ENCODE results near the gene RASA3.
"Not testable (repeated sequence)": the region's sequence is repeated elsewhere in the genome, so short reads cannot be mapped to it uniquely, and the experiment has no call there.

DNA sequence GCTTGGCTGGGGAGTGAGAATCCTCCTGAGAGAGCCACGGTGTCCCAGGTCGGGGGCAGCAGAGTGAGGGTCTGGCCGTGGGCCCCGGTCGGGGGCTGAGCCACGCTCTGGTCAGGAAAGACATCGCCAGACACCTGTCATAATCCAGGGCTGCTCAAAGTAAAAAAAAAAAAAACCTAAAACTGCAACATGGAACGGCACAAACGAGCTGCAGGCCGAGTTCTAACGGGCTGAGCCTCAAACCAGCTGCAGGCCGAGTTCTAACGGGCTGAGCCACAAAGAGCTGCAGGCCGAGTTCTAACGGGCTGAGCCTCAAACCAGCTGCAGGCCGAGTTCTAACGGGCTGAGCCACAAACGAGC, 21.6 kb downstream of the RASA3 start:
- TF ChIP-seq, protein P1, sequence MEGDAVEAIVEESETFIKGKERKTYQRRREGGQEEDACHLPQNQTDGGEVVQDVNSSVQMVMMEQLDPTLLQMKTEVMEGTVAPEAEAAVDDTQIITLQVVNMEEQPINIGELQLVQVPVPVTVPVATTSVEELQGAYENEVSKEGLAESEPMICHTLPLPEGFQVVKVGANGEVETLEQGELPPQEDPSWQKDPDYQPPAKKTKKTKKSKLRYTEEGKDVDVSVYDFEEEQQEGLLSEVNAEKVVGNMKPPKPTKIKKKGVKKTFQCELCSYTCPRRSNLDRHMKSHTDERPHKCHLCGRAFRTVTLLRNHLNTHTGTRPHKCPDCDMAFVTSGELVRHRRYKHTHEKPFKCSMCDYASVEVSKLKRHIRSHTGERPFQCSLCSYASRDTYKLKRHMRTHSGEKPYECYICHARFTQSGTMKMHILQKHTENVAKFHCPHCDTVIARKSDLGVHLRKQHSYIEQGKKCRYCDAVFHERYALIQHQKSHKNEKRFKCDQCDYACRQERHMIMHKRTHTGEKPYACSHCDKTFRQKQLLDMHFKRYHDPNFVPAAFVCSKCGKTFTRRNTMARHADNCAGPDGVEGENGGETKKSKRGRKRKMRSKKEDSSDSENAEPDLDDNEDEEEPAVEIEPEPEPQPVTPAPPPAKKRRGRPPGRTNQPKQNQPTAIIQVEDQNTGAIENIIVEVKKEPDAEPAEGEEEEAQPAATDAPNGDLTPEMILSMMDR (IDR thresholded peaks at IDR 0.05): not testable (repeated sequence)
- not testable (repeated sequence) for TF ChIP-seq ZNF671 (CRISPR knock-in tag; IDR thresholded peaks at IDR 0.05); CREB1 (CRISPR knock-in tag; IDR thresholded peaks at IDR 0.05); ZNF138 (CRISPR knock-in tag; conservative IDR thresholded peaks at IDR 0.05); JUN (CRISPR knock-in tag; IDR thresholded peaks at IDR 0.05)
- TF ChIP-seq, protein P2, sequence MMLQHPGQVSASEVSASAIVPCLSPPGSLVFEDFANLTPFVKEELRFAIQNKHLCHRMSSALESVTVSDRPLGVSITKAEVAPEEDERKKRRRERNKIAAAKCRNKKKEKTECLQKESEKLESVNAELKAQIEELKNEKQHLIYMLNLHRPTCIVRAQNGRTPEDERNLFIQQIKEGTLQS (CRISPR knock-in tag; conservative IDR thresholded peaks at IDR 0.05): not testable (repeated sequence)
